K562 (cell line): ENCODE results near the gene SNX33. TPM values are rescaled to one million over a fixed set of nuclear protein-coding genes. Genes with fewer than 3 reads are reported as not detected.

Experiments used
- CBFA2T2 ChIP-seq: fragments of 450-650 bp; conservative IDR thresholded peaks from 2 replicates; pipeline ENCODE4 v1.6.1; 2017; ENCODE audit warnings: mild to moderate bottlenecking
- CHD7 ChIP-seq: fragments of 200-600 bp; sonication (generic); IDR thresholded peaks from one replicate; pipeline ENCODE4 v1.6.1; 2012; ENCODE audit warnings: mild to moderate bottlenecking, low read depth, low read length, inconsistent platforms
- DPF2 ChIP-seq: fragments of 450-650 bp; IDR thresholded peaks from 2 replicates; pipeline ENCODE4 v1.6.1; 2016
- FOSL1 ChIP-seq: fragments of 200-800 bp; sonication (Bioruptor generic); conservative IDR thresholded peaks from 2 replicates; pipeline ENCODE4 v1.6.1; 2016; ENCODE audit warnings: missing genetic modification characterization, missing compliant biosample characterization
- KDM1A ChIP-seq, 2 experiments: fragments of 450-650 bp; IDR thresholded peaks; 2 replicates each; pipeline ENCODE4 v1.6.1; 2016; ENCODE audit warnings: mild to moderate bottlenecking in 2 of 2
- RBFOX2 ChIP-seq: fragments of 200-400 bp; formaldehyde crosslinking; IDR thresholded peaks from 2 replicates; pipeline ENCODE4 v1.6.1; 2017; ENCODE audit warnings: low read depth, mild to moderate bottlenecking, low read length, moderate library complexity
- RCOR1 ChIP-seq, 2 experiments: IDR thresholded peaks; 2 replicates each; pipeline ENCODE4 v1.6.1; 2012; ENCODE audit warnings: low read depth in 2 of 2, low read length in 2 of 2, borderline replicate concordance in 1 of 2, improper control_type of control experiment in 1 of 2
- TRIM28 ChIP-seq: fragments of 450-650 bp; IDR thresholded peaks from 2 replicates; pipeline ENCODE4 v1.6.1; 2017
- ZNF24 ChIP-seq: fragments of 450-650 bp; IDR thresholded peaks from 2 replicates; pipeline ENCODE4 v1.6.1; 2016
- ZNF274 ChIP-seq: IDR thresholded peaks from 2 replicates; pipeline ENCODE4 v1.6.1; 2011; ENCODE audit warnings: low read depth, mild to moderate bottlenecking, low read length, moderate library complexity, borderline replicate concordance
- polyA plus RNA-seq, 8 experiments: library from polyadenylated mRNA; depleted of rRNA in 4 of 8; stranded (reverse) in 5 of 8; unstranded in 3 of 8; fragments of >200 nt; fragmentation: Nextera tagmentation in 2 of 8; fragmentation: Illumina TruSeq in 1 of 8; extraction: Ambion mirVana in 2 of 8; extraction: Trizol in 1 of 8; gene quantifications; 2 replicates each; pipeline versions ENCODE4 v1.2.1 to v1.2.3, GENCODE V29; 2011 to 2014; ENCODE audit warnings: inconsistent platforms in 1 of 8, missing spikeins in 1 of 8
- total RNA-seq, 7 experiments: library from RNA; depleted of rRNA in 6 of 7; stranded (reverse); fragments of >200 nt in 6 of 7; fragmentation: Illumina TruSeq in 2 of 7; extraction: Trizol in 2 of 7; gene quantifications; 2 replicates each; pipeline versions ENCODE4 v1.2.1 to v1.2.3, GENCODE V29; 2011 to 2021; ENCODE audit warnings: low replicate concordance in 1 of 7
- TF ChIP-seq, protein P1 (sequence below): IDR thresholded peaks from 2 replicates; pipeline ENCODE4 v1.6.1; 2011; ENCODE audit warnings: borderline replicate concordance, low read depth, mild to moderate bottlenecking, moderate library complexity, low read length; ENCODE audit not compliant: insufficient read depth, poor library complexity, severe bottlenecking
- TF ChIP-seq, protein P2 (sequence below): fragments of 450-650 bp; formaldehyde crosslinking; IDR thresholded peaks from 2 replicates; pipeline ENCODE4 v1.4.0; 2020; ENCODE audit warnings: mild to moderate bottlenecking, moderate library complexity

The SNX33 gene
- total and polyA plus RNA-seq, 9 of the 15 experiments (the other 6 are each of a cell fraction or from before 2014, with no cell fraction given), result 1.4 to 14.1 (median 8.2) TPM

DNA sequence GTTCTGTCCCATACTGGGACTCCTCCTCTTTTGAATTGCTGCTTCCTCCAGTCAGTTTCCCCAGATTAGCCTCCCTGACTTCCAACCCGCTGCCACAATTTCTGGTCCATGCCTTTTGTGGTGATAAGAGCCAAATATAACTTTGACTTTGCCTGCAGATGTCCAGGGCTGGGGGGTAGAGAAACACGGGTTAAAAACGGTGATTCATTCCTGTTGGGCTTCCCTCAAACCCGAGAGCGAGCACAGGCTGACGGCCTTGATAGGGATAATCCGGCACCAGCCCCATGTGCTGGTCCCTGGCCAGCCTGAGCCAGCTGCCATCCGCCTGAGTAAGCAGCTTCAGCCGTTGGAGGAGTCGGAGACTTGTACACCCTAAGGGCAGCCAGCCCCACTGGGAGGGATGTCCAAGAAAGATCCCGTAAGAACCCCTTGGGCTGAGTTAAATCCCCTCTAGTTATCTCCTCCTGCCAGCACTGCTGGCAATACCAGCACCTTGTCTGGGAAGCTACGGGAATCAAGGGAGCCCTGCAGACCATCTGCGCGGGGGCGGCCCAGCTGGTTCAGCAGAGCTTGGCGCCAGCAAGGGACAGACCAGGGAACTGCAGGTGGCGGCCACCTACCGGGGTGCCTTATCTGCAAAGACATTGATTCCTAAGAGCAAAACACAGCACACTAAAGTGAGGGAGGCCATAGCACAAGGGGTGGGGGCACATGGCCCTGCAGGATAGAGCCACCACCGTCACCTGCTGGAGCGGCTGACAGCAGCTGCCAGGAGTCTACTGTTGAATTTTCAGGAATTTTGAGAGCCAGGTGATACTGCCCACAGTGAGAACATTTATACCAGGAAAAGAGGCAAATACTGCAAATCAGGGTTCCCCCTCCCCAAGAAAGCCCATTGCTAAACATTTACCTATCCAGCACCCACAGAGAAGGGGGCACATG is 46.8 kb downstream of the SNX33 start (continued):
- TF ChIP-seq, protein P1, sequence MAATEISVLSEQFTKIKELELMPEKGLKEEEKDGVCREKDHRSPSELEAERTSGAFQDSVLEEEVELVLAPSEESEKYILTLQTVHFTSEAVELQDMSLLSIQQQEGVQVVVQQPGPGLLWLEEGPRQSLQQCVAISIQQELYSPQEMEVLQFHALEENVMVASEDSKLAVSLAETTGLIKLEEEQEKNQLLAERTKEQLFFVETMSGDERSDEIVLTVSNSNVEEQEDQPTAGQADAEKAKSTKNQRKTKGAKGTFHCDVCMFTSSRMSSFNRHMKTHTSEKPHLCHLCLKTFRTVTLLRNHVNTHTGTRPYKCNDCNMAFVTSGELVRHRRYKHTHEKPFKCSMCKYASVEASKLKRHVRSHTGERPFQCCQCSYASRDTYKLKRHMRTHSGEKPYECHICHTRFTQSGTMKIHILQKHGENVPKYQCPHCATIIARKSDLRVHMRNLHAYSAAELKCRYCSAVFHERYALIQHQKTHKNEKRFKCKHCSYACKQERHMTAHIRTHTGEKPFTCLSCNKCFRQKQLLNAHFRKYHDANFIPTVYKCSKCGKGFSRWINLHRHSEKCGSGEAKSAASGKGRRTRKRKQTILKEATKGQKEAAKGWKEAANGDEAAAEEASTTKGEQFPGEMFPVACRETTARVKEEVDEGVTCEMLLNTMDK, result peak; percentile 52
- peak; percentile 16 to 36; a peak in 2 of 4 replicates for TF ChIP-seq RCOR1 (IDR thresholded peaks at IDR 0.05; ENCODE audit: borderline replicate concordance in 1 of 2, low read depth in 2 of 2, low read length in 2 of 2)
- peak; percentile 89 for TF ChIP-seq DPF2
- peak; percentile 89 for TF ChIP-seq ZNF274
- peak; percentile 91 for TF ChIP-seq FOSL1 (tag)
- peak; percentile 99 for TF ChIP-seq CBFA2T2
- TF ChIP-seq KDM1A (IDR thresholded peaks at IDR 0.05), result peak; percentile 95 to 96
- no peak for TF ChIP-seq CHD7
- TF ChIP-seq, protein P2, sequence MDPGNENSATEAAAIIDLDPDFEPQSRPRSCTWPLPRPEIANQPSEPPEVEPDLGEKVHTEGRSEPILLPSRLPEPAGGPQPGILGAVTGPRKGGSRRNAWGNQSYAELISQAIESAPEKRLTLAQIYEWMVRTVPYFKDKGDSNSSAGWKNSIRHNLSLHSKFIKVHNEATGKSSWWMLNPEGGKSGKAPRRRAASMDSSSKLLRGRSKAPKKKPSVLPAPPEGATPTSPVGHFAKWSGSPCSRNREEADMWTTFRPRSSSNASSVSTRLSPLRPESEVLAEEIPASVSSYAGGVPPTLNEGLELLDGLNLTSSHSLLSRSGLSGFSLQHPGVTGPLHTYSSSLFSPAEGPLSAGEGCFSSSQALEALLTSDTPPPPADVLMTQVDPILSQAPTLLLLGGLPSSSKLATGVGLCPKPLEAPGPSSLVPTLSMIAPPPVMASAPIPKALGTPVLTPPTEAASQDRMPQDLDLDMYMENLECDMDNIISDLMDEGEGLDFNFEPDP (CRISPR knock-in tag), result 0 out of 2 replicates have a peak, but pooled peaks have one; percentile 47
- TF ChIP-seq TRIM28, result peak; percentile 65; the same call in 1 of the 2 replicates
- peak; percentile 43 for TF ChIP-seq ZNF24
- 0 out of 2 replicates have a peak, but pooled peaks have one; percentile 20 for TF ChIP-seq RBFOX2
